22Rv1 (cell line): ENCODE results near the gene RAB7A.
A peak's percentile ranks its signal among the peaks of the same experiment; 100 is the strongest.

ENCODE experiments used
- CTCF ChIP-seq: fragments of 450-650 bp; IDR thresholded peaks from 2 replicates; pipeline ENCODE4 v1.5.1; 2017; ENCODE audit warnings: mild to moderate bottlenecking
- ZFX ChIP-seq: fragments of 450-650 bp; IDR thresholded peaks from 2 replicates; pipeline ENCODE4 v1.6.1; 2017; ENCODE audit warnings: antibody characterized with exemption, borderline replicate concordance

- TF ChIP-seq CTCF (peak; percentile 20; the same call in 1 of the 2 replicates), ZFX (no peak)
Measured at GRCh38 chr3:128745742-128746141, 19.8 kb downstream of the RAB7A start.
